ENCODE measurements around the gene VIPR2. TPM values are rescaled to one million over a fixed set of nuclear protein-coding genes. Genes with fewer than 3 reads are reported as not detected.

VIPR2 gene
- total and polyA plus RNA-seq, 4 donors, result 0.02 to 0.91 (median 0.73) TPM

- 38 to 50% methylated on average over 8 of the region's 8 CpGs for WGBS, 2 donors
- ATAC-seq (ENCODE audit: insufficient read depth, low FRiP score) (no peak), DNase-seq (no peak)
- Histone ChIP-seq H3K4me3 (no peak overlapping the region), H3K4me1 (ENCODE audit: control insufficient read depth in 5 of 5, insufficient read depth in 5 of 5, low read length in 5 of 5) (peaks cover 0 to 27% (median 5%) of the 10 kb centered on the region in 5 donors), H3K9ac (ENCODE audit: insufficient read depth in 1 of 2, low read length in 2 of 2) (no peak overlapping the region), H3K27me3 (ENCODE audit: control insufficient read depth in 3 of 3, insufficient read depth in 3 of 3, low read length in 2 of 3) (peaks cover 0 to 35% (median 32%) of the 10 kb centered on the region in 3 donors), H3K9me3 (ENCODE audit: control insufficient read depth in 4 of 4, insufficient read depth in 3 of 4, low read length in 3 of 4) (no peaks in the 10 kb centered on the region), H3K36me3 (ENCODE audit: control insufficient read depth in 4 of 4, insufficient read depth in 4 of 4, low read length in 4 of 4) (no peaks in the 10 kb centered on the region), H3K27ac (ENCODE audit: low read depth in 1 of 2, low read length in 1 of 2) (no peak overlapping the region)
- no peak for TF ChIP-seq CTCF (IDR thresholded peaks at IDR 0.05; ENCODE audit: control extremely low read depth, extremely low read depth)
These were observed 31.6 kb downstream of the VIPR2 start for GRCh38 chr7:159113056-159113455.

- DNase-seq, result no peak
- Histone ChIP-seq H3K27ac (ENCODE audit: low read depth in 1 of 2, low read length in 1 of 2) (no peak overlapping the region), H3K9me3 (ENCODE audit: control insufficient read depth in 4 of 4, insufficient read depth in 3 of 4, low read length in 3 of 4) (no peaks in the 10 kb centered on the region), H3K4me3 (no peak overlapping the region), H3K9ac (ENCODE audit: insufficient read depth in 1 of 2, low read length in 2 of 2) (no peak overlapping the region), H3K36me3 (ENCODE audit: control insufficient read depth in 4 of 4, insufficient read depth in 4 of 4, low read length in 4 of 4) (no peaks in the 10 kb centered on the region), H3K27me3 (ENCODE audit: control insufficient read depth in 3 of 3, insufficient read depth in 3 of 3, low read length in 2 of 3) (peaks cover 0 to 35% (median 32%) of the 10 kb centered on the region in 3 donors), H3K4me1 (ENCODE audit: control insufficient read depth in 5 of 5, insufficient read depth in 5 of 5, low read length in 5 of 5) (peaks cover 0 to 33% (median 5%) of the 10 kb centered on the region in 5 donors)
- TF ChIP-seq CTCF (IDR thresholded peaks at IDR 0.05; ENCODE audit: control extremely low read depth, extremely low read depth), result no peak
- WGBS, 2 donors, result 56 to 67% methylated on average over 48 of the region's 48 CpGs
- ATAC-seq (ENCODE audit: insufficient read depth, low FRiP score), result no peak
These were observed 32.3 kb downstream of the VIPR2 start for GRCh38 chr7:159112136-159113011.

GRCh38 chr7:159109653-159110035, 35.0 kb downstream of the VIPR2 start:
- Histone ChIP-seq H3K27me3 (ENCODE audit: control insufficient read depth in 3 of 3, insufficient read depth in 3 of 3, low read length in 2 of 3) (peaks cover 0 to 26% (median 18%) of the 10 kb centered on the region in 3 donors), H3K27ac (ENCODE audit: low read depth in 1 of 2, low read length in 1 of 2) (no peak overlapping the region), H3K9me3 (ENCODE audit: control insufficient read depth in 4 of 4, insufficient read depth in 3 of 4, low read length in 3 of 4) (no peaks in the 10 kb centered on the region), H3K36me3 (ENCODE audit: control insufficient read depth in 4 of 4, insufficient read depth in 4 of 4, low read length in 4 of 4) (no peaks in the 10 kb centered on the region), H3K9ac (ENCODE audit: insufficient read depth in 1 of 2, low read length in 2 of 2) (no peak overlapping the region), H3K4me3 (no peak overlapping the region), H3K4me1 (ENCODE audit: control insufficient read depth in 5 of 5, insufficient read depth in 5 of 5, low read length in 5 of 5) (peaks cover 0 to 37% (median 4%) of the 10 kb centered on the region in 5 donors)
- 64 to 84% methylated on average over 10 of the region's 10 CpGs for WGBS, 2 donors
- TF ChIP-seq CTCF (IDR thresholded peaks at IDR 0.05; ENCODE audit: control extremely low read depth, extremely low read depth), result no peak
- ATAC-seq (ENCODE audit: insufficient read depth, low FRiP score), result no peak
- no peak for DNase-seq

Data from lung (tissue), 12 donors.